HUDEP-2 (cell line): ENCODE measurements around the gene NRG2.

ENCODE experiments used
- DNase-seq, 76 experiments: peaks; one replicate each; lab custom pipeline; 2025; ENCODE audit not compliant: unreplicated experiment in 76 of 76; lab: John Stamatoyannopoulos, UW

The NRG2 gene

GRCh38 chr5:140041492-140042392 lies 1.4 kb downstream of the NRG2 start:
- DNase-seq: no peak

GRCh38 chr5:140041099-140041491 lies 2.0 kb downstream of the NRG2 start:
- no peak for DNase-seq

- no peak for DNase-seq
Measured at GRCh38 chr5:140040358-140040757, 2.7 kb downstream of the NRG2 start.

GRCh38 chr5:140039561-140039960 lies 3.5 kb downstream of the NRG2 start:
- DNase-seq: no peak

- DNase-seq: no peak
Measured at GRCh38 chr5:140038373-140038957, 4.6 kb downstream of the NRG2 start.

- DNase-seq: no peak
Measured at GRCh38 chr5:140037012-140037411, 6.1 kb downstream of the NRG2 start.

GRCh38 chr5:140035881-140036280 lies 7.2 kb downstream of the NRG2 start:
- no peak for DNase-seq

GRCh38 chr5:140033037-140033760 lies 9.9 kb downstream of the NRG2 start:
- DNase-seq: no peak

- no peak for DNase-seq
Measured at GRCh38 chr5:140032296-140032695, 10.8 kb downstream of the NRG2 start.

- no peak for DNase-seq
Measured at GRCh38 chr5:140027807-140028206, 15.3 kb downstream of the NRG2 start.

- DNase-seq: no peak
Measured at GRCh38 chr5:140025736-140026135, 17.4 kb downstream of the NRG2 start.

- no peak for DNase-seq
Measured at GRCh38 chr5:140024928-140025327, 18.2 kb downstream of the NRG2 start.

- DNase-seq: no peak
Measured at GRCh38 chr5:140023611-140024191, 19.4 kb downstream of the NRG2 start.

GRCh38 chr5:140020601-140021177 lies 22.4 kb downstream of the NRG2 start:
- no peak for DNase-seq

GRCh38 chr5:140018920-140019644 lies 24.0 kb downstream of the NRG2 start:
- DNase-seq: no peak

- DNase-seq: no peak
Measured at GRCh38 chr5:140018517-140018916, 24.6 kb downstream of the NRG2 start.

GRCh38 chr5:140018096-140018481 lies 25.0 kb downstream of the NRG2 start:
- no peak for DNase-seq

GRCh38 chr5:140017397-140018095 lies 25.6 kb downstream of the NRG2 start:
- DNase-seq: no peak

GRCh38 chr5:140015706-140016105 lies 27.4 kb downstream of the NRG2 start:
- no peak for DNase-seq

- DNase-seq: no peak
Measured at GRCh38 chr5:140014751-140015150, 28.3 kb downstream of the NRG2 start.
